RWPE2 (cell line): Measurements from ENCODE around the gene VPS45.

Experiments
- ATAC-seq: fragments of 200-7000 bp; cut with Tn5 transposase; 3 replicates; pipeline ENCODE4 v1.9.1; 2021; ENCODE audit warnings: low read depth
- DNase-seq: peaks from one replicate; pipeline ENCODE4 v3.0.0-alpha.2; 2020; ENCODE audit warnings: low spot score
- H3K27ac ChIP-seq: fragments of 450-650 bp; 2 replicates; pipeline ENCODE4 v1.5.1; 2017; ENCODE audit warnings: mild to moderate bottlenecking; ENCODE audit not compliant: poor library complexity, severe bottlenecking
- H3K27me3 ChIP-seq: fragments of 250-450 bp; sonication (Bioruptor Pico); 2 replicates; pipeline ENCODE4 v1.5.1; 2021; ENCODE audit warnings: mild to moderate bottlenecking, moderate library complexity; ENCODE audit not compliant: insufficient read depth, poor library complexity, severe bottlenecking
- H3K36me3 ChIP-seq: fragments of 250-450 bp; sonication (Bioruptor Pico); 2 replicates; pipeline ENCODE4 v1.5.1; 2020; ENCODE audit warnings: low read depth, mild to moderate bottlenecking, moderate library complexity
- H3K4me1 ChIP-seq: fragments of 250-450 bp; sonication (Bioruptor Pico); 2 replicates; pipeline ENCODE4 v1.5.1; 2021; ENCODE audit warnings: mild to moderate bottlenecking, moderate library complexity; ENCODE audit not compliant: insufficient read depth, poor library complexity, severe bottlenecking
- H3K4me3 ChIP-seq: fragments of 250-450 bp; sonication (Bioruptor Pico); 2 replicates; pipeline ENCODE4 v1.5.1; 2021; ENCODE audit warnings: mild to moderate bottlenecking, moderate library complexity; ENCODE audit not compliant: severe bottlenecking
- H3K9me3 ChIP-seq: fragments of 250-450 bp; sonication (Bioruptor Pico); 2 replicates; pipeline ENCODE4 v1.5.1; 2021; ENCODE audit warnings: mild to moderate bottlenecking, moderate library complexity; ENCODE audit not compliant: severe bottlenecking
- CTCF ChIP-seq: fragments of 450-650 bp; IDR thresholded peaks from one replicate; pipeline ENCODE4 v1.5.1; 2017; ENCODE audit warnings: mild to moderate bottlenecking, moderate library complexity; ENCODE audit not compliant: poor library complexity, severe bottlenecking

The VPS45 gene

GRCh38 chr1:150162862-150163706 lies 95.5 kb downstream of the VPS45 start:
- Histone ChIP-seq H3K36me3 (no peaks in the 10 kb centered on the region), H3K27me3 (no peaks in the 10 kb centered on the region), H3K4me1 (no peaks in the 10 kb centered on the region), H3K27ac (peak overlapping the region; percentile 9), H3K4me3 (no peak overlapping the region), H3K9me3 (no peaks in the 10 kb centered on the region)
- no peak for TF ChIP-seq CTCF
- ATAC-seq, result peak; percentile 95
- no peak for DNase-seq

GRCh38 chr1:150164224-150164623 lies 96.6 kb downstream of the VPS45 start:
- Histone ChIP-seq H3K27ac (no peak overlapping the region), H3K4me1 (no peaks in the 10 kb centered on the region), H3K4me3 (no peak overlapping the region), H3K9me3 (no peaks in the 10 kb centered on the region), H3K27me3 (no peaks in the 10 kb centered on the region), H3K36me3 (no peaks in the 10 kb centered on the region)
- DNase-seq, result no peak
- no peak for TF ChIP-seq CTCF
- ATAC-seq, result no peak

- DNase-seq (no peak), ATAC-seq (no peak)
- no peaks in the 10 kb centered on the region for H3K27me3 ChIP-seq
- no peak for TF ChIP-seq CTCF
- no peak overlapping the region for H3K4me3 ChIP-seq
- H3K36me3 ChIP-seq, result no peaks in the 10 kb centered on the region
- H3K9me3 ChIP-seq, result no peaks in the 10 kb centered on the region
- no peak overlapping the region for H3K27ac ChIP-seq
- H3K4me1 ChIP-seq, result no peaks in the 10 kb centered on the region
Observed at GRCh38 chr1:150164779-150165178, 97.2 kb downstream of the VPS45 start.

GRCh38 chr1:150165622-150166612 lies 98.3 kb downstream of the VPS45 start:
- no peaks in the 10 kb centered on the region for H3K9me3 ChIP-seq
- H3K27ac ChIP-seq, result no peak overlapping the region
- no peaks in the 10 kb centered on the region for H3K36me3 ChIP-seq
- H3K27me3 ChIP-seq, result no peaks in the 10 kb centered on the region
- DNase-seq (no peak), ATAC-seq (no peak)
- TF ChIP-seq CTCF, result peak; percentile 51
- H3K4me3 ChIP-seq, result no peak overlapping the region
- H3K4me1 ChIP-seq, result no peaks in the 10 kb centered on the region
